ENCODE measurements around the gene LY86.

LY86 gene

GRCh38 chr6:6629402-6629801 is 40.9 kb downstream of the LY86 start:
- no peak for TF ChIP-seq FOXA1 (IDR thresholded peaks at IDR 0.05)
- DNase-seq (ENCODE audit: extremely low spot score), result no peak
- CTCF ChIA-PET, result interaction anchor here (0.7 kb wide), 1 partner anchor 31 kb away, joined by 3 read pairs; no protein-coding TSS in a partner anchor
- POLR2A ChIA-PET, result no interaction called here

- ChIA-PET CTCF (interaction anchor here (0.6 kb wide), 1 partner anchor 390 kb away, joined by 4 read pairs; no protein-coding TSS in a partner anchor), POLR2A (no interaction called here)
- DNase-seq (ENCODE audit: extremely low spot score), result no peak
- TF ChIP-seq NFRKB (IDR thresholded peaks at IDR 0.05), result no peak
- TF ChIP-seq BHLHE40 (IDR thresholded peaks at IDR 0.05; ENCODE audit: borderline replicate concordance), result no peak
- no peak for TF ChIP-seq ELF4 (IDR thresholded peaks at IDR 0.05)
- TF ChIP-seq FOXA1 (IDR thresholded peaks at IDR 0.05), result no peak
- no peak for TF ChIP-seq ARNT (IDR thresholded peaks at IDR 0.05)
- no peak for TF ChIP-seq CTBP1 (IDR thresholded peaks at IDR 0.05; ENCODE audit: borderline replicate concordance)
- no peak for TF ChIP-seq ZNF384 (IDR thresholded peaks at IDR 0.05)
- no peak for TF ChIP-seq LEF1 (IDR thresholded peaks at IDR 0.05; ENCODE audit: borderline replicate concordance)
- no peak for TF ChIP-seq HDGF (IDR thresholded peaks at IDR 0.05; ENCODE audit: borderline replicate concordance)
- TF ChIP-seq TARDBP (IDR thresholded peaks at IDR 0.05), result no peak
- no peak for TF ChIP-seq L3MBTL2 (conservative IDR thresholded peaks at IDR 0.05)
- no peak for TF ChIP-seq FOXK2 (IDR thresholded peaks at IDR 0.05)
- no peak for TF ChIP-seq FOXM1 (IDR thresholded peaks at IDR 0.05; ENCODE audit: borderline replicate concordance)
- TF ChIP-seq, protein P1, sequence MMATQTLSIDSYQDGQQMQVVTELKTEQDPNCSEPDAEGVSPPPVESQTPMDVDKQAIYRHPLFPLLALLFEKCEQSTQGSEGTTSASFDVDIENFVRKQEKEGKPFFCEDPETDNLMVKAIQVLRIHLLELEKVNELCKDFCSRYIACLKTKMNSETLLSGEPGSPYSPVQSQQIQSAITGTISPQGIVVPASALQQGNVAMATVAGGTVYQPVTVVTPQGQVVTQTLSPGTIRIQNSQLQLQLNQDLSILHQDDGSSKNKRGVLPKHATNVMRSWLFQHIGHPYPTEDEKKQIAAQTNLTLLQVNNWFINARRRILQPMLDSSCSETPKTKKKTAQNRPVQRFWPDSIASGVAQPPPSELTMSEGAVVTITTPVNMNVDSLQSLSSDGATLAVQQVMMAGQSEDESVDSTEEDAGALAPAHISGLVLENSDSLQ (IDR thresholded peaks at IDR 0.05), result no peak
- no peak for TF ChIP-seq SUZ12 (IDR thresholded peaks at IDR 0.05)
- no peak for TF ChIP-seq SP1 (IDR thresholded peaks at IDR 0.05)
Measured at GRCh38 chr6:6631053-6631452, 42.5 kb downstream of the LY86 start.

GRCh38 chr6:6631534-6632276 is 43.2 kb downstream of the LY86 start:
- TF ChIP-seq ELF4 (IDR thresholded peaks at IDR 0.05), result no peak
- no peak for TF ChIP-seq ZNF384 (IDR thresholded peaks at IDR 0.05)
- no peak for TF ChIP-seq SUZ12 (IDR thresholded peaks at IDR 0.05)
- no peak for TF ChIP-seq ARNT (IDR thresholded peaks at IDR 0.05)
- TF ChIP-seq LEF1 (IDR thresholded peaks at IDR 0.05; ENCODE audit: borderline replicate concordance), result no peak
- TF ChIP-seq L3MBTL2 (conservative IDR thresholded peaks at IDR 0.05), result no peak
- no peak for TF ChIP-seq BHLHE40 (IDR thresholded peaks at IDR 0.05; ENCODE audit: borderline replicate concordance)
- no peak for TF ChIP-seq NFRKB (IDR thresholded peaks at IDR 0.05)
- TF ChIP-seq, protein P1 (IDR thresholded peaks at IDR 0.05), result no peak
- TF ChIP-seq CTBP1 (IDR thresholded peaks at IDR 0.05; ENCODE audit: borderline replicate concordance), result no peak
- TF ChIP-seq TARDBP (IDR thresholded peaks at IDR 0.05), result no peak
- no peak for TF ChIP-seq SP1 (IDR thresholded peaks at IDR 0.05)
- no peak for DNase-seq (ENCODE audit: extremely low spot score)
- ChIA-PET CTCF (interaction anchor here (0.6 kb wide), 1 partner anchor 391 kb away, joined by 4 read pairs; no protein-coding TSS in a partner anchor), POLR2A (no interaction called here)

- POLR2A ChIA-PET, result no interaction called here
- no peak for DNase-seq (ENCODE audit: extremely low spot score)
- CTCF ChIA-PET, result no interaction called here
- TF ChIP-seq SP1 (IDR thresholded peaks at IDR 0.05) (no peak), ELF4 (IDR thresholded peaks at IDR 0.05) (no peak), SUZ12 (IDR thresholded peaks at IDR 0.05) (no peak), BHLHE40 (IDR thresholded peaks at IDR 0.05; ENCODE audit: borderline replicate concordance) (no peak), HDGF (IDR thresholded peaks at IDR 0.05; ENCODE audit: borderline replicate concordance) (no peak), TARDBP (IDR thresholded peaks at IDR 0.05) (no peak), FOXA1 (IDR thresholded peaks at IDR 0.05) (no peak), LEF1 (IDR thresholded peaks at IDR 0.05; ENCODE audit: borderline replicate concordance) (no peak), CTBP1 (IDR thresholded peaks at IDR 0.05; ENCODE audit: borderline replicate concordance) (no peak), ARNT (IDR thresholded peaks at IDR 0.05) (no peak), ZNF384 (IDR thresholded peaks at IDR 0.05) (no peak), L3MBTL2 (conservative IDR thresholded peaks at IDR 0.05) (no peak), FOXM1 (IDR thresholded peaks at IDR 0.05; ENCODE audit: borderline replicate concordance) (no peak), FOXK2 (IDR thresholded peaks at IDR 0.05) (no peak), NFRKB (IDR thresholded peaks at IDR 0.05) (no peak)
- TF ChIP-seq, protein P1 (IDR thresholded peaks at IDR 0.05), result no peak
Measured at GRCh38 chr6:6633898-6634734, 45.6 kb downstream of the LY86 start.

DNA sequence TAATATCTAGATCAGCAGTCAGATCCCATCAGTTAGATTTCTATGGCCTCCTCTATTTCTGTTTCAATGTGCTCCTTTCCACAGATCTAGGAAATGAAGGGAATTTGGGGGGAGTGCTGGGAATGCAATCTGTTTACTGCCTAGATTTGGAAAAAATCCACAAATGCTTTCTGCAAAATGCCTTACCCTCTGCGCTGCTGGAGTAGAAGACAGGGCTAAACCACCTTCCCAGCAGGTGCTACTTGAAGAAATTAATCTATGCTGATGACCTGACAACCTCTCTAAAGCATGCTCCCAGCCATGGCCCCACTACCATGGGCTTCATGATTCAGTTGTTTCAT is 46.2 kb downstream of the LY86 start:
- ChIA-PET CTCF (no interaction called here), POLR2A (no interaction called here)
- no peak for DNase-seq (ENCODE audit: extremely low spot score)
- TF ChIP-seq LEF1 (IDR thresholded peaks at IDR 0.05; ENCODE audit: borderline replicate concordance) (no peak), SUZ12 (IDR thresholded peaks at IDR 0.05) (no peak), ELF4 (IDR thresholded peaks at IDR 0.05) (no peak), CTBP1 (IDR thresholded peaks at IDR 0.05; ENCODE audit: borderline replicate concordance) (no peak), HDGF (IDR thresholded peaks at IDR 0.05; ENCODE audit: borderline replicate concordance) (no peak), SP1 (IDR thresholded peaks at IDR 0.05) (no peak), ARNT (IDR thresholded peaks at IDR 0.05) (no peak), NFRKB (IDR thresholded peaks at IDR 0.05) (no peak), BHLHE40 (IDR thresholded peaks at IDR 0.05; ENCODE audit: borderline replicate concordance) (no peak), FOXM1 (IDR thresholded peaks at IDR 0.05; ENCODE audit: borderline replicate concordance) (no peak), FOXK2 (IDR thresholded peaks at IDR 0.05) (no peak), TARDBP (IDR thresholded peaks at IDR 0.05) (no peak)
- TF ChIP-seq, protein P1 (IDR thresholded peaks at IDR 0.05), result no peak

All from HEK293T (cell line).